RPMI7951 (cell line): ENCODE data around the gene FADS6. TPM values are rescaled to one million over a fixed set of nuclear protein-coding genes. Genes with fewer than 3 reads are reported as not detected.
"Not testable (repeated sequence)": the region's sequence is repeated elsewhere in the genome, so short reads cannot be mapped to it uniquely, and the experiment has no call there.

Source experiments
- DNase-seq: peaks from one replicate; pipeline ENCODE4 v3.0.0-alpha.2; 2012; ENCODE audit warnings: low read depth
- total RNA-seq: library from RNA; depleted of rRNA; stranded (reverse); fragments of >200 nt; shearing (Covaris generic); gene quantifications from 2 replicates; pipeline ENCODE4 v1.2.3, GENCODE V29; 2014

Gene FADS6
- total RNA-seq, 1 experiment from 2014 or later, result not detected

DNA sequence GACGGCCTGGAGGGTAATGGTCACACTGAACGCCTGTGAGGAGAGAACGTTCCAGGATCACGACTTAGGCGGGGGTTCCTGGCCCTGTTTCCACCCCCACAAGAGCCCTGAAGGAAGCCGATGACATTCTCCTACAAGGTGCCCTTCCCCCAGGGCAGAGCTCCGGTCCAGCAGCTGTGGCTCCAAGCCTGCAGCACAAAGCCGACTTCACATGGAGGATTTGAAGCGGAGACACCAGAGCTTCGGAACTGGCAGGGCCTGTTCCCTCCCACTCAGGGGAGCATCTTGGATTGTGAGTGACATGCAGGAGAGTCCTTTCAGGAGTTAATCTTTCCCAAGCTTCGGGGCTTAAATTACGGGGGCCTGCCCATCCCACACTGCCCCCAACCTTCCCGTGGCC lies 5.0 kb downstream of the FADS6 start:
- DNase-seq, result no peak

GRCh38 chr17:74883241-74883745 lies 10.1 kb downstream of the FADS6 start:
- no peak for DNase-seq

DNA sequence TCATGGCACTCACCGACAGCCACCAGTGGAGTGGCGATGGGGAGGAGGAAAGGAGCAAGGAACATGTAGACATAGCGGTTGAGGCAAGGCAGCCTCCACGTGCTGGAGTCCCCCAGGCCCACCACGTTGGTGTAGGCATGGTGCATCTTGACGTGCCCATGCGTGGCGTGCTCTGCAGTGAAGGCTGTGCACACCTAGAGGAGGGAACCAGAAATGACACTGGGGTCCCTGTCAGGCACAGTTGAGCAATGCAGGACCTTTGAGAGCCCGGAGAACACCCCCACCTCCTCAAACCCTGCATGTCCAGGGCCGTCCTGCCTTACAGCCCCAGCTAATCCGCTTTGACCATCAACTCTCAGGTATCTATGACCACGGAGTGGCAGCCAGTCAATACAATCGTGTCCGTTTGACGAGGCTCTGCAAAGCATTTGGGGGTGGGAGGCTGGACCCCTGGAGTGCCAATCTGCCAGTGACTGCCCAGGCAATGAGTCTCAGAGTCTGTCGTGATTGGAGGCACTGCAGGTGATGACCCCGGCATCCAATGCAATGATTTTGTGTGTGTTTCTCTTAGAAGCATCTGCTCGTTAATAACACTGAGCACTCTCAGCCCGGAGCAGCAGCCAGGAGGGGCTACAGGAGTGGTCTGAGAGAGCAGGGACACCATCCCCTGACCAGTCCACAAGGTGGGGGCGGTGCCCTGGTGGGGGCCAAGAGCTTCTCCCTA lies 10.8 kb downstream of the FADS6 start:
- DNase-seq, result no peak

GRCh38 chr17:74881073-74881472 lies 12.4 kb downstream of the FADS6 start:
- DNase-seq, result no peak

DNA sequence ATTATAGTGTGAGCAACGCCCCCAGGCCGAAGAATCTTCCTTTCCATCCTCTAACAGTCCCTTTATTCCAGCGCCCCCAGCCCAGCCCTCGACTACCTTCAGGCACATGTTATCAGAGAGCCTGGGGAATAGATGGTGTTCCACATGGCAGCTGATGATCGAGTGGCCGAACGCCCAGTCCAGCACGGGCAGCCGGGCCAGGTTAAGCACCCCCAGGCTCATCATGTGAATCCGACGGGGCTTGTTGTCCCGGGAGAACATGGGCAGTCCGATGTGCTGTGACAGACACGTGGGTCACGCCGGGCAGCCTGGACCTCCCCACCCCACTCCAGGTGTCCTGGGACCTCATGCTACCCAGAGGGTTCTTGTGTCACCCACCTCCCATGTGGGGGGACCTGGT lies 14.1 kb downstream of the FADS6 start:
- no peak for DNase-seq

DNA sequence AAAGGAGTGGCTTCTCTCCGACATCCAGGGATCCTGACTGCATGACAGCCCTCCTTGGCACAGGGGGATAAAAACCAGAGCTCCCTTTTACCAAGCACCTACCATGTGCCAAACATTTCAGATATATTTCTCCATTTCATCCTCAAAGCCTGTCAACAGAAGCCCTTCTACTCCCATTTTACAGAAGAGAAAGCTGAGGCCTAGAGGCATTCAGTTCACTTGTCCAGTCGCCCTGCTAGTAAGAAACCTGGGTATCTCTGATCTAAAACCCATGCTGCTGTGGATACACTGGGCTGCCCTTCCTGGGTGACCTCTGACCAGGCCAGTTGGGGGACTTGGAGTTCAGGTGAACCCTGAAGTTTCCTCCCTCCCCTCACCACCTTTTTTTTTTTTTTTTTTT lies 14.8 kb downstream of the FADS6 start:
- no peak for DNase-seq

- peak; percentile 13 for DNase-seq
Observed at GRCh38 chr17:74877592-74878548, 15.6 kb downstream of the FADS6 start.

DNA sequence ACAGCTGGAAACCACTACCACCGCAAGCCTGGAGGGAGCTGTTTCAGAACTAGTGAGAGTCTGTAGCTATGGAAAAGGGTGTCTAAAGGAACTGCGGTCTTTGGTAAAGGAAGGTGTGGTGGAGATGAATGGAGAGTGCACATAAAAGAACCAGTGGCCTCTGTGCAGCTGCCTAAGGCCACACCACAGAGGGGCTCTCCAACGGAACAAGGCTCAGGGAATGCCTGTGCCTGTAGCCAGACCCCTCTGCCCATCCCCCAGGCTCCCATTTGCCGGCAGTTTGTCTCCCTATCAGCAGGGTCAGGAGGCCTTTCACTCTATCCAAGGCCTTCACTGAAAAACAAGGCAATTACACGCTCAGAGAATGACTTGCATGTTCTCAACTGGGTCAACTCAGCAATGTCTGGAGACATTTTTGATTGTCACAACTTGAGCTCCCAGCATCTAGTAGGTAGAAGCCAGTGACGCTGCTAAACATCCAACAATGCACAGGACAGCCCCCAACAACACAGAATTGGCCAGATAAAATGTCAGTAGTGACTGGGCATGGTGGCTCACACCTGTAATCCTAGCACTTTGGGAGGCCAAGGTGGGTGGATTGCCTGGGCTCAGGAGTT lies 17.3 kb downstream of the FADS6 start:
- no peak for DNase-seq

DNA sequence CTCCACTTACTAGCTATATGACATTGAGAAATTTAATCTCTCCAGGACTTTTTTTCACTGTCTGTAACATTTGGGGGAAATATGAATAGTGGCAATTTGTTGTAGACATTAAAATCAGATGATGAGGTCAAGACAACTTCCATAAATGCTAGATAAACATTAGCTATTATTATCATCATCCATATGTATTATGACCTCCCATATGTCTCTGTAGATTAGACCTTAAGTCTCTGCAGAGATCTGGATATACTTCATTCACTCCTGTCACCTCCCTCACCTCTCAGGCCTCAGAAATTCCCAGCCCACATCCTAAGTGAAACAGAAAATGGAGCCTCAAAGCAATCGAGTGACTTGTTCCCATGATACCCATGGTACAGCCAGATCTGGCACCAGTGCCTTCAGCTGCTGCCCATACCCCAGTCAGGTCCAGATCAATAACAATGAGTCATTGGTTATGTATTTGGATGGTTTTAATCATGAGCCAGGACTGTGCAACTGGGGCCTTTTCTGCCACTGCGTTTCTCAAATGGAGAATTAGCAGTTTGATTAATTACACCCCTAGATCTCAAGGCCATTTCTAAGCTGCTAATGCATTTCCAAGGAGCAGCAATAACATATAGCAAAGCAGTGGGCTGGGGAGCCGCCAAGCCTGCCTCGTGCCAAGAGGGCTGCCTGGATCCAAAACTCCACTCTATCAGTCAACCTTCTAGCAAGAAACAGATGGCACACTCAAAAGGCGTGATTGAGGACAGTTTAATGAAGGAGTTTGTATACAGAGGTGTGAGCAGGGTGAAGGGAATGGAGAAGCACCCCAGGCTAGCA lies 18.1 kb downstream of the FADS6 start:
- DNase-seq, result no peak

DNA sequence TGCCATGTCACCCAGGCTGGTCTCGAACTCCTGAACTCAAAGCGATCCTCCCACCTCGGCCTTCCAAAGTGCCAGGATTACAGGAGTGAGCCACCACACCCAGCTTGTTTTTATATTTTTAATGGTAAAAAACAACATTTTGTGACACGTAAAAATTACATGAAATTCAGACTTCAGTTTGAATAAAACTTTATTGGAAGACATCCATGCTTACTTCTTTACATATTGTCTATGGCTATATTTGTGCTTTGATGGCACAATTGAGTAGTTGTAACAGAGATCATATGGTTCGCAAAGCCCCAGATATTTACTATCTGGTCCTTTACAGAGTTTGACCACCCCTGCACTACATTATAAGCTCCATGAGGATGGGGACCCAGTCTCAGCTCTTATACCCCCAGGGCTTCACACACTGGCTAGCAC lies 18.8 kb downstream of the FADS6 start:
- no peak for DNase-seq

DNA sequence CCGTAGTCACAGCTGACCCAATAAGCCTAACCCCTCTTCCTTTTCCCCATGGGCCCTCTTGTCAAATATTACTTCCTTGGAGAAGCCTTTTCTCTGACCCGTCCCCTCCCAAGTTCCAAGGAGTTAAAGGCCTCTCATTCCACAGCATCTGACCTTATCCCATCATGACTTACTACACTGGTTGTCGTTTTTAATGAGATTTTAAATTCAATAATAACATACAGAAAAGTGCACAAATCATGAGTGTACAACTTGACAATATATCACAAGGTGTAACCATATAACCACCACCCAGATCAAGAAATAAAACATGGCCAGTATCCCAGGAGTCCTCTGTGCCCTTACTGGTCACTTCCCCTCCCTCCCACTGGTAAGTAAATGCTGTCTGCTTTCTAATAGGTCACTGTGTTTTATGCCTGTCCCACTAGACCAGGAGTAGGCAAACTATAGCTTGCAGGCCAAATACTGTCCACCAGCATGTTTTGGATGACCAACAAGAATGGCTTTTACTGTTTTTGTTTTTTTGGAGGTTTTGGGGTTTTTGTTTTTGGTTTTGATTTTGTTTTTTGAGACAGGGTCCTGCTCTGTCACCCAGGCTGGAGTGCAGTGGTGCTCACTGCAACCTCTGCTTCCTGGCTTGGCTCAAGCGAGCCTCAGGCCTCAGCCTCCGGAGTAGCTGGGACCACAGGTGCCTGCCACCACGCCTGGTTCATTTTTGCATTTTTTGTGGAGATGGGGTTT lies 19.4 kb downstream of the FADS6 start:
- peak; percentile 30 for DNase-seq

GRCh38 chr17:74873037-74873873 lies 20.2 kb downstream of the FADS6 start:
- peak; percentile 99 for DNase-seq

GRCh38 chr17:74872313-74873036 lies 21.0 kb downstream of the FADS6 start, which contains the start of gene FDXR:
TSS of gene FDXR (minus strand) at chr17:74872994. CDS start at chr17:74872944, 50 bp downstream.
- DNase-seq, result no peak

DNA sequence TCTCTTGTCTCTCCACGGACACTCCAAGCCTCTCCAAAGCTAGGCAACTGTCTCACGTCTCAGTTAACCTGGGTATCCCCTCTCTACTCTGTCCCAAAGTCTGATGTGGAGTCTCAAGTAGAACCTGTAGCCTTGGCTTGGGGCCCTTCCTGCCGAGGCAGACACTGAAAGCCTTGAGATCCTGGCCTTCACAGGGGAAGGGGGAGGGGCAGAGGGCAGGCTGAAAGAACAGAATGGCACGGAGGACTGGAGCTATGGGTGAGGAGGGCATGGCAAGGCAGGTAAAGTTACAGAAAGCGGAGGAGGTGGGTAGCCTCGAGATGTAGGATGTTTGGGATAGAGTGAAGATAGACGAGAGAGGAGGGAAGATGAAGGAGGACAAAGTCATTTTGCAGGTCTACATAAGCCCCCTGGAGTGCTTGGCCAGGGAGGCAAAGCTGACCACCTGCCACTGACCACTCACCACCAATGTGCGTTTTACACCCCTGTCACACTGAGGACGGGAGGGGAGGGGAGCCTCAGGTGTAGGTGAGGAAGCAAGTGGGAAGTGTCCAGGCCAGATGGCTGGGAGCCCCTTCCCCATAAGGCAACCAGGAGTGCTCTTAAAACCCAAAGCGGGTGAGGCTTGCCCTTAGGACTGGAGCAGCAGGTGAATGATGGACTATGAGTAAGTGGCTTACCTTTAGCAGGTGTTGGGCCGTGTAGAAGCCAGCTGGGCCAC lies 21.9 kb downstream of the FADS6 start:
- no peak for DNase-seq

DNA sequence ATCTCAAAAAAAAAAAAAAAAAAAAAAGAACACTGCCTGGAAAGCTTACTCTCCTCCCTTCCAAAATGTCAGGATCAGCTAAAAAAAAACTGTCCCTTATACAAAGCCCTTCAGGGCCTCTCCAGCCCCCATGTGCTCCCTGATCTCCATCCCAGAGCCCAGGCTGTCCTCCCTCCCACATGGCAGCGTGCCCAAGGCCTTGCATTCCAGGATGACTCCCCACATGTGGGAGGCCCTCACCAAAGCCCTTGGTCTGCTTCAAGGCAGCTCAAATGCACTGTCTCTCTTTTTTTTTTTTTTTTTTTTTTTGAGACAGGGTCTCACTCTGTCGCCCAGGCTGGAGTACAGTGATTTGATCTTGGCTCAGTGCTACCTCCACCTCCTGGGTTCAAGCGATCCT lies 22.9 kb downstream of the FADS6 start:
- DNase-seq, result peak; percentile 60

DNA sequence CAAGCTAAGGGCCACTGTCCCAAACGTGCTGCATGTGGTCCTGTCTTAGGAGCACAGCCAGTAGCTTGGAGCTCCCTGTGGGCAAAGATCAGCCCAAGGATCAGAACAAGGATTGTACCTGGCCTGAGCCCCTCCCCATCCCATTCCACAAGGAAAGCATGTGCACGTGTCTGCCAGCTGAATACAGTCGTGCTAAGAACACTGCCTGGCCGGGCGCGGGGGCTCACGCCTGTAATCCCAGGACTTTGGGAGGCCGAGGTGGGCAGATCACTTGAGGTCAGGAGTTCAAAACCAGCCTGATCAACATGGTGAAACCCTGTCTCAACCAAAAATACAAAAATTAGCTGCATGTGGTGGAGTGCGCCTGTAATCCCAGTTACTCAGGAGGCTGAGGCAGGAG lies 23.4 kb downstream of the FADS6 start:
- DNase-seq, result not testable (repeated sequence)

- no peak for DNase-seq
Observed at GRCh38 chr17:74868908-74869255, 24.6 kb downstream of the FADS6 start.

- no peak for DNase-seq
Observed at GRCh38 chr17:74868251-74868907, 25.1 kb downstream of the FADS6 start.
